Heart right ventricle (tissue), 16 donors: ENCODE results near the gene LST1. TPM values are rescaled to one million over a fixed set of nuclear protein-coding genes. Genes with fewer than 3 reads are reported as not detected.
"Not testable (repeated sequence)": the region's sequence is repeated elsewhere in the genome, so short reads cannot be mapped to it uniquely, and the experiment has no call there.

ENCODE experiments used
- ATAC-seq, 8 donors: fragments of 200-7000 bp; cut with Tn5 transposase; one replicate each; pipeline ENCODE4 v1.9.1; 2020; ENCODE audit warnings: mild to moderate bottlenecking in 8 of 8, moderate library complexity in 8 of 8, moderate number of reproducible peaks in 1 of 8
- DNase-seq, 2 donors: peaks; one replicate each; pipeline ENCODE4 v3.0.0-alpha.2; 2020
- H3K27ac ChIP-seq, 10 donors: fragments of 200-600 bp; sonication (generic) in 2 of 10; one replicate each; pipeline versions ENCODE4 v1.5.0 to v1.8.0; 2020 to 2022; ENCODE audit warnings: mild to moderate bottlenecking in 3 of 10
- H3K27me3 ChIP-seq, 7 donors: fragments of 200-600 bp; one replicate each; pipeline ENCODE4 v1.8.0; 2021 to 2022; ENCODE audit warnings: mild to moderate bottlenecking in 2 of 7
- H3K36me3 ChIP-seq, 9 donors: fragments of 200-600 bp; sonication (generic) in 1 of 9; one replicate each; pipeline versions ENCODE4 v1.5.0 to v1.8.0; 2020 to 2022; ENCODE audit warnings: mild to moderate bottlenecking in 2 of 9
- H3K4me1 ChIP-seq, 9 donors: fragments of 200-600 bp; sonication (generic) in 1 of 9; one replicate each; pipeline versions ENCODE4 v1.5.0 to v1.8.0; 2020 to 2022; ENCODE audit warnings: mild to moderate bottlenecking in 4 of 9
- H3K4me3 ChIP-seq, 10 donors: fragments of 200-600 bp; sonication (generic) in 2 of 10; one replicate each; pipeline versions ENCODE4 v1.5.0 to v1.8.0; 2020 to 2022; ENCODE audit warnings: mild to moderate bottlenecking in 7 of 10, moderate library complexity in 2 of 10
- H3K9me3 ChIP-seq, 11 donors: fragments of 200-600 bp in 10 of 11; sonication (generic) in 2 of 11; one replicate each; pipeline versions ENCODE4 v1.5.0 to v1.8.0; 2013 to 2022; ENCODE audit warnings: mild to moderate bottlenecking in 2 of 11, control low read depth in 1 of 11, moderate library complexity in 1 of 11
- CTCF ChIP-seq, 9 donors: fragments of 200-600 bp; sonication (generic) in 2 of 9; IDR thresholded peaks; one replicate each; pipeline versions ENCODE4 v1.5.0 to v1.8.0; 2021 to 2022; ENCODE audit warnings: antibody characterized with exemption in 9 of 9, mild to moderate bottlenecking in 5 of 9, moderate library complexity in 1 of 9
- WGBS, 2 donors: extraction: QIAGEN DNeasy Blood & Tissue Kit; methylation state at CpG; one replicate each; pipeline ENCODE4 v1.1.7; 2013; ENCODE audit warnings: inconsistent platforms in 1 of 2; 5-methylcytosine and 5-hydroxymethylcytosine counted together
- intact Hi-C, 10 donors: fragments of 100-400 bp; cut with DNase I; formaldehyde crosslinking; loops; one replicate each; pipeline versions ENCODE4 v1.11.1 to v1.14.2; 2022
- polyA plus RNA-seq, 2 donors: library from polyadenylated mRNA; stranded (reverse); fragments of 200-250 nt; gene quantifications; one replicate each; pipeline ENCODE4 v1.2.3, GENCODE V29; 2013
- total RNA-seq, 10 donors: library from RNA; stranded (reverse); fragmentation: NEBNext Ultra II Directional in 3 of 10; extraction: Animal tissue kit (Norgen Biotek cat#: 25700) in 3 of 10; gene quantifications; one replicate each; pipeline versions ENCODE4 v1.2.1 to v1.2.4, GENCODE V29; 2021 to 2023
- donor health status: Arrhythmogenic right ventricular cardiomyopathy.
- donor health status: ischemic (EF 13 %, LVEDD 7.1; RV severe dilation, severe dysfunction).
- donor health status: healthy with polysubstance abuse.
- donor health status: DM: no; HTN: yes; CAD: no.
- donor health status: DM: no; HTN: no; CAD: no.
- donor health status: ischemic (EF 25% LVEDD 6.9; RV normal size, moderate dysfunction).
- donor health status: ischemic (EF 25% LVEDD 5.7; RV mildly dilated, moderate dysfunction).
- donor health status: healthy.
- donor health status: DM: yes; HTN: yes; CAD: no.
- donor health status: Ischemic cardiomyopathy.
- donor health status: ischemic (EF 35%, LVEDD 5.7; RV mildly dilated, moderate dysfunction).
- donor health status: nonischemic (EF 11% LVEDD 7.7; RV severe dilation, severe dysfunction).
- donor health status: DM: yes; HTN: yes; CAD: no.
- donor health status: PGD.
- donor health status: ischemic (EF 29% LVEDD 5.4; RV normal size, mild dysfunction).
- donor health status: nonischemic (EF 23%, LVEDD 6.1; RV moderate dilation, normal function).

The LST1 gene
- total and polyA plus RNA-seq, 12 donors: 2.6 to 35.6 (median 5.1) TPM

DNA sequence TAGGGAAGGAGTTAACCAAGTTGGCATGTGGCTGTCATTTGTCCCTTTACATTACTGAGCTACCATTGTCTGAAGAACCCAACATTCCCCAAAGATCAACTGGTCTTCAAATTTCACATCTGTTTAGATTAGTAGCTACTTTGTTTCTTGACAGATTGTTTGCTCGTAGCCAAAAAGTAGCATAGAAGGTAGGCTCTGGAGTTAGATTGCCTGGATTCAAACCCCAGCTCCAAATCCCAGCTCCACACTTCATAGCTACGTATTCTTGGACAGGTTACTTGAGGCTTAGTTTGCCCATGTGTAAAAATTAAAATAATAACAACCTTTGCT, 37.6 kb upstream of the LST1 start:
- WGBS, 2 donors: 93 to 95% methylated on average over 2 of the region's 2 CpGs
- ATAC-seq (no peak), DNase-seq (no peak)
- peak overlapping the region in 8 of 10 donors; percentile 87 to 95 (median 92) for H3K27ac ChIP-seq
- H3K27me3 ChIP-seq: no peaks in the 10 kb centered on the region
- TF ChIP-seq CTCF (IDR thresholded peaks at IDR 0.05): no peak
- intact Hi-C loops: loop anchor here in 8 of 10 donors (2.0 to 10.0 kb wide), 8 partner anchors 32 to 406 kb away; partner anchors contain the start of genes LTB (in 4 of the 8), NELFE (in 3 of the 8), SKIC2 (in 3 of the 8) and AIF1 (in 2 of the 8)
- no peaks in the 10 kb centered on the region for H3K9me3 ChIP-seq
- peak overlapping the region in 5 of 10 donors; percentile 56 to 63 (median 57) for H3K4me3 ChIP-seq
- H3K36me3 ChIP-seq: peaks cover 0 to 46% (median 15%) of the 10 kb centered on the region in 9 donors
- peaks cover 6 to 41% (median 15%) of the 10 kb centered on the region in 9 donors for H3K4me1 ChIP-seq

- not testable (repeated sequence) for H3K27me3 ChIP-seq, ATAC-seq, H3K4me3 ChIP-seq, H3K9me3 ChIP-seq
- Histone ChIP-seq H3K4me1 (peaks cover 6 to 44% (median 19%) of the 10 kb centered on the region in 9 donors), H3K27ac (peak overlapping the region in 6 of 10 donors; percentile 8 to 59 (median 38)), H3K36me3 (peaks cover 0 to 70% (median 15%) of the 10 kb centered on the region in 9 donors)
- intact Hi-C loops: loop anchor here in 2 of 10 donors (1.0 kb wide), 1 partner anchor 47 kb away; no protein-coding TSS in a partner anchor
- peak in 1 of 2 donors; percentile 68 for DNase-seq
- WGBS, 2 donors: 44 to 45% methylated on average over 5 of the region's 5 CpGs
- TF ChIP-seq CTCF (IDR thresholded peaks at IDR 0.05): peak in 8 of 9 donors; percentile 25 to 66 (median 59)
Observed at GRCh38 chr6:31551371-31551770, 34.7 kb upstream of the LST1 start.

DNA sequence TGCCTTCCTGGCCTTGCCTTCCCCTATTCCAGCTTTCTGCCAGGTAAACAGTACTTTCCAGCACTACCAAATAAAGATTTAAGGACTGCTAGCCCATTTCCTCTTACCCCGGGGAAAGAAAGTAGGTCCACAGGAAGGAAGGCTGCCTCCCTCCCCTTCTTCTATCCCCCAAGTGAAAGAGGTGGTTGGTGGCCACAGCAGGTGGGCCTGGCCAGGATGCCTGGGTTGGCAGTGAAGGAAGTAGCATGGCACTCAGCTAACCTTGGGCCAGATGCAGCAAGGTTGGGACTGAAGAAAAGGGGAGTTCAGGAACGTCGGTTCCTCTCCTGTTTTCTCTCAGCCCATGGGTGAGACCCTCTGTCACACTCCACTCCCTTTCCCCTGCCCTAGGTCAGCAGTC, 29.8 kb upstream of the LST1 start:
- Histone ChIP-seq H3K27me3 (no peaks in the 10 kb centered on the region), H3K27ac (no peak overlapping the region), H3K4me3 (no peak overlapping the region), H3K36me3 (peaks cover 5 to 79% (median 24%) of the 10 kb centered on the region in 9 donors), H3K4me1 (peaks cover 20 to 71% (median 44%) of the 10 kb centered on the region in 9 donors), H3K9me3 (no peaks in the 10 kb centered on the region)
- intact Hi-C loops: no loop called here
- no peak for DNase-seq
- WGBS, 2 donors: 66 to 71% methylated on average over 3 of the region's 3 CpGs
- no peak for TF ChIP-seq CTCF (IDR thresholded peaks at IDR 0.05)
- ATAC-seq: no peak

DNA sequence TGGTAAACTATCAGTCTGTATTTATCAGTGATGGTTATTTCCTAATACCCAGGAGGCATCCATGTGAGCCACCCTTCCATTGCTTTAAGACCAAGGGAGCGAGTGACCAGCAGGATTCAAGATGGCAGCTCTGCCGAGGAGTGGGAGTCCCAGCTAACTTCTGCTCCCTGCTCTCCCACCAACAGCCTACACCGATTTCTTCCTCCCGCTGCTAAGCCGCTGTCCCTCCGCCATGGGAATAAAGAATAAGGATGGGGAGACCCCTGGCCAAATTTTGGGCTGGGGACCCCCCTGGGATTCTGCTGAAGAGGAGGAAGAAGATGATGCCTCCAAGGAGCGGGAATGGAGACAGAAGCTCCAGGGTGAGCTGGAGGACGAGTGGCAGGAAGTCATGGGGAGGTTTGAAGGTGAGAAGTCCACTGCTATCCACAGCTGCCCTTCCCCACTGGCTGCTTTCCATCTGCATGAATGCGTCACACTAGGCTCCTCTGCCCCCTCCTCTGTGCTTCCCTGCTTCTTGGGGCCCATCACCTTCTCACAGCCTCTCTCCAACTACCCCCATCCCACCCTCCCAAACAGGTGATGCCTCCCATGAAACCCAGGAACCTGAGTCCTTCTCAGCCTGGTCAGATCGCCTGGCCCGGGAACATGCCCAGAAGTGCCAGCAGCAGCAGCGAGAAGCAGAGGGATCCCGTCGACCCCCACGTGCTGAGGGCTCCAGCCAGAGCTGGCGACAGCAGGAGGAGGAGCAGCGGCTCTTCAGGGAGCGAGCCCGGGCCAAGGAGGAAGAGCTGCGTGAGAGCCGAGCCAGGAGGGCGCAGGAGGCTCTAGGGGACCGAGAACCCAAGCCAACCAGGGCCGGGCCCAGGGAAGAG, 28.4 kb upstream of the LST1 start:
- H3K27ac ChIP-seq: peak overlapping the region in 9 of 10 donors; percentile 73 to 91 (median 82)
- DNase-seq (no peak), ATAC-seq (peak in 1 of 8 donors; percentile 13)
- WGBS, 2 donors: 56 to 58% methylated on average over 24 of the region's 24 CpGs
- H3K9me3 ChIP-seq: no peaks in the 10 kb centered on the region
- peaks cover 5 to 68% (median 15%) of the 10 kb centered on the region in 9 donors for H3K36me3 ChIP-seq
- H3K4me1 ChIP-seq: peaks cover 20 to 74% (median 40%) of the 10 kb centered on the region in 9 donors
- H3K4me3 ChIP-seq: peak overlapping the region in 3 of 10 donors; percentile 11 to 33 (median 12)
- H3K27me3 ChIP-seq: no peaks in the 10 kb centered on the region
- intact Hi-C loops: no loop called here
- no peak for TF ChIP-seq CTCF (IDR thresholded peaks at IDR 0.05)
